ENCODE results near the gene PSMC5. TPM values are rescaled to one million over a fixed set of nuclear protein-coding genes. Genes with fewer than 3 reads are reported as not detected.
A peak's percentile ranks its signal among the peaks of the same experiment; 100 is the strongest.

The PSMC5 gene
- total and polyA plus RNA-seq, 4 donors = 51.0 to 87.4 (median 72.2) TPM

GRCh38 chr17:63819585-63820537, 7.4 kb upstream of the PSMC5 start:
- H3K27ac ChIP-seq (ENCODE audit: low read depth in 1 of 2, low read length in 2 of 2) = peak overlapping the region in 1 of 2 donors; percentile 42
- no peak overlapping the region for H3K4me3 ChIP-seq (ENCODE audit: low read depth in 1 of 3, low read length in 3 of 3)
- whole genome bisulfite sequencing = 66% methylated on average over 21 of the region's 21 CpGs
- peaks cover 12 to 95% (median 75%) of the 10 kb centered on the region in 4 donors for H3K36me3 ChIP-seq (ENCODE audit: control insufficient read depth in 4 of 4, insufficient read depth in 3 of 4, low read depth in 1 of 4, low read length in 3 of 4)
- H3K27me3 ChIP-seq (ENCODE audit: control insufficient read depth in 4 of 4, insufficient read depth in 4 of 4, low read length in 3 of 4) = no peaks in the 10 kb centered on the region
- DNase-seq (ENCODE audit: low spot score) = no peak
- no peaks in the 10 kb centered on the region for H3K9me3 ChIP-seq (ENCODE audit: control insufficient read depth in 4 of 4, low read length in 3 of 4)
- TF ChIP-seq RXRA (IDR thresholded peaks at IDR 0.05) = no peak
- TF ChIP-seq NR2F2 (IDR thresholded peaks at IDR 0.05) = no peak
- no peak for TF ChIP-seq FOXA1 (IDR thresholded peaks at IDR 0.05)
- TF ChIP-seq TAF1 (conservative IDR thresholded peaks at IDR 0.05) = no peak
- TF ChIP-seq, protein P1, sequence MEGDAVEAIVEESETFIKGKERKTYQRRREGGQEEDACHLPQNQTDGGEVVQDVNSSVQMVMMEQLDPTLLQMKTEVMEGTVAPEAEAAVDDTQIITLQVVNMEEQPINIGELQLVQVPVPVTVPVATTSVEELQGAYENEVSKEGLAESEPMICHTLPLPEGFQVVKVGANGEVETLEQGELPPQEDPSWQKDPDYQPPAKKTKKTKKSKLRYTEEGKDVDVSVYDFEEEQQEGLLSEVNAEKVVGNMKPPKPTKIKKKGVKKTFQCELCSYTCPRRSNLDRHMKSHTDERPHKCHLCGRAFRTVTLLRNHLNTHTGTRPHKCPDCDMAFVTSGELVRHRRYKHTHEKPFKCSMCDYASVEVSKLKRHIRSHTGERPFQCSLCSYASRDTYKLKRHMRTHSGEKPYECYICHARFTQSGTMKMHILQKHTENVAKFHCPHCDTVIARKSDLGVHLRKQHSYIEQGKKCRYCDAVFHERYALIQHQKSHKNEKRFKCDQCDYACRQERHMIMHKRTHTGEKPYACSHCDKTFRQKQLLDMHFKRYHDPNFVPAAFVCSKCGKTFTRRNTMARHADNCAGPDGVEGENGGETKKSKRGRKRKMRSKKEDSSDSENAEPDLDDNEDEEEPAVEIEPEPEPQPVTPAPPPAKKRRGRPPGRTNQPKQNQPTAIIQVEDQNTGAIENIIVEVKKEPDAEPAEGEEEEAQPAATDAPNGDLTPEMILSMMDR (IDR thresholded peaks at IDR 0.05; ENCODE audit: low read depth, low read length, missing input control) = no peak
- TF ChIP-seq, protein P2, sequence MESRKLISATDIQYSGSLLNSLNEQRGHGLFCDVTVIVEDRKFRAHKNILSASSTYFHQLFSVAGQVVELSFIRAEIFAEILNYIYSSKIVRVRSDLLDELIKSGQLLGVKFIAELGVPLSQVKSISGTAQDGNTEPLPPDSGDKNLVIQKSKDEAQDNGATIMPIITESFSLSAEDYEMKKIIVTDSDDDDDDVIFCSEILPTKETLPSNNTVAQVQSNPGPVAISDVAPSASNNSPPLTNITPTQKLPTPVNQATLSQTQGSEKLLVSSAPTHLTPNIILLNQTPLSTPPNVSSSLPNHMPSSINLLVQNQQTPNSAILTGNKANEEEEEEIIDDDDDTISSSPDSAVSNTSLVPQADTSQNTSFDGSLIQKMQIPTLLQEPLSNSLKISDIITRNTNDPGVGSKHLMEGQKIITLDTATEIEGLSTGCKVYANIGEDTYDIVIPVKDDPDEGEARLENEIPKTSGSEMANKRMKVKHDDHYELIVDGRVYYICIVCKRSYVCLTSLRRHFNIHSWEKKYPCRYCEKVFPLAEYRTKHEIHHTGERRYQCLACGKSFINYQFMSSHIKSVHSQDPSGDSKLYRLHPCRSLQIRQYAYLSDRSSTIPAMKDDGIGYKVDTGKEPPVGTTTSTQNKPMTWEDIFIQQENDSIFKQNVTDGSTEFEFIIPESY (IDR thresholded peaks at IDR 0.05) = no peak
- TF ChIP-seq RAD21 (IDR thresholded peaks at IDR 0.05) = no peak
- no peak for TF ChIP-seq YY1 (IDR thresholded peaks at IDR 0.05)
- TF ChIP-seq ATF3 (IDR thresholded peaks at IDR 0.05) = no peak
- TF ChIP-seq REST (IDR thresholded peaks at IDR 0.05) = no peak
- no peak for TF ChIP-seq JUND (IDR thresholded peaks at IDR 0.05)
- TF ChIP-seq GABPA (IDR thresholded peaks at IDR 0.05 in 1 of 2, conservative IDR thresholded peaks at IDR 0.05 in 1 of 2) = no peak
- no peak for TF ChIP-seq HNF4G (IDR thresholded peaks at IDR 0.05)
- peaks cover 0 to 15% (median 13%) of the 10 kb centered on the region in 4 donors for H3K4me1 ChIP-seq (ENCODE audit: control insufficient read depth in 4 of 4, insufficient read depth in 4 of 4, low read length in 3 of 4)
- no peak overlapping the region for H3K9ac ChIP-seq (ENCODE audit: low read depth in 1 of 2, low read length in 2 of 2)
